PC-9 (cell line): ENCODE measurements around the gene RRM2. TPM values are rescaled to one million over a fixed set of nuclear protein-coding genes. Genes with fewer than 3 reads are reported as not detected.

Source experiments
- BruUV-seq: library from RNA; stranded (reverse); fragments of 400-500 nt; replicated peaks from 2 replicates; lab custom pipeline; 2021; lab: Mats Ljungman, UMichigan
- CTCF ChIA-PET: fragments of 300-600 bp; sonication (Branson Sonifier 250); formaldehyde crosslinking; loops from one replicate; lab custom pipeline; 2022; ENCODE audit warnings: antibody characterized with exemption; lab: Charles Lee
- POLR2A ChIA-PET: fragments of 300-600 bp; sonication (Branson Sonifier 250); formaldehyde crosslinking; loops from one replicate; lab custom pipeline; 2022; ENCODE audit warnings: antibody characterized with exemption; ENCODE audit not compliant: unreplicated experiment; lab: Charles Lee
- DNase-seq, 2 experiments: peaks; one replicate each; pipeline versions ENCODE4 v3.0.0 to v3.0.0-alpha.2; 2015 to 2022; ENCODE audit warnings: mixed read lengths in 1 of 2
- H2AFZ ChIP-seq: fragments of 200-600 bp; sonication (generic); 2 replicates; pipeline ENCODE4 v1.8.1; 2017; ENCODE audit warnings: antibody characterized with exemption
- H3F3A ChIP-seq: fragments of 200-600 bp; sonication (generic); 2 replicates; pipeline ENCODE4 v1.8.1; 2017; ENCODE audit warnings: antibody characterized with exemption, mild to moderate bottlenecking, low read depth; ENCODE audit not compliant: insufficient read depth
- H3K27ac ChIP-seq: fragments of 200-600 bp; sonication (generic); 2 replicates; pipeline ENCODE4 v1.6.1; 2016; ENCODE audit warnings: mixed run types
- H3K27me3 ChIP-seq: fragments of 200-600 bp; sonication (generic); 2 replicates; pipeline ENCODE4 v1.6.1; 2016; ENCODE audit warnings: low read depth, mixed run types; ENCODE audit not compliant: insufficient read depth
- H3K36me3 ChIP-seq: fragments of 200-600 bp; sonication (generic); 2 replicates; pipeline ENCODE4 v1.6.1; 2016; ENCODE audit warnings: low read depth, mixed run types
- H3K4me1 ChIP-seq: fragments of 200-600 bp; sonication (generic); replicated peaks from 2 replicates; pipeline ENCODE4 v1.6.1; 2016; ENCODE audit warnings: mixed run types; ENCODE audit not compliant: insufficient read depth
- H3K4me2 ChIP-seq: fragments of 200-600 bp; sonication (generic); 2 replicates; pipeline ENCODE4 v1.6.1; 2017; ENCODE audit warnings: mixed run types
- H3K4me3 ChIP-seq: fragments of 200-600 bp; sonication (generic); 2 replicates; pipeline ENCODE4 v1.6.1; 2016; ENCODE audit warnings: mixed run types
- H3K79me2 ChIP-seq: fragments of 200-600 bp; sonication (generic); 2 replicates; pipeline ENCODE4 v1.6.1; 2017; ENCODE audit warnings: low read depth, mixed run types
- H3K9me2 ChIP-seq: fragments of 200-600 bp; sonication (generic); 2 replicates; pipeline ENCODE4 v1.8.1; 2017; ENCODE audit warnings: mild to moderate bottlenecking; ENCODE audit not compliant: insufficient read depth
- H3K9me3 ChIP-seq: fragments of 200-600 bp; sonication (generic); 2 replicates; pipeline ENCODE4 v1.8.1; 2016; ENCODE audit warnings: low read depth; ENCODE audit not compliant: insufficient read depth
- H4K20me1 ChIP-seq: fragments of 200-600 bp; sonication (generic); 2 replicates; pipeline ENCODE4 v1.8.1; 2017; ENCODE audit not compliant: insufficient read depth
- EZH2 ChIP-seq: fragments of 200-600 bp; sonication (generic); IDR thresholded peaks from 2 replicates; pipeline ENCODE4 v1.8.0; 2017; ENCODE audit warnings: antibody characterized with exemption, low read depth
- intact Hi-C: fragments of 100-400 bp; cut with micrococcal nuclease; formaldehyde crosslinking; loops from one replicate; pipeline ENCODE4 v1.10.0; 2022; ENCODE audit not compliant: unreplicated experiment
- total RNA-seq: library from RNA; stranded (reverse); gene quantifications from 2 replicates; pipeline ENCODE4 v1.2.3, GENCODE V29; 2021
- TF ChIP-seq, protein P1 (sequence below): fragments of 200-600 bp; sonication (generic); conservative IDR thresholded peaks from 2 replicates; pipeline ENCODE4 v1.6.1; 2017; ENCODE audit warnings: mixed run types, antibody characterized with exemption, mild to moderate bottlenecking, moderate library complexity

The RRM2 gene
- total RNA-seq, 1 experiment from 2014 or later, result 105 TPM

DNA sequence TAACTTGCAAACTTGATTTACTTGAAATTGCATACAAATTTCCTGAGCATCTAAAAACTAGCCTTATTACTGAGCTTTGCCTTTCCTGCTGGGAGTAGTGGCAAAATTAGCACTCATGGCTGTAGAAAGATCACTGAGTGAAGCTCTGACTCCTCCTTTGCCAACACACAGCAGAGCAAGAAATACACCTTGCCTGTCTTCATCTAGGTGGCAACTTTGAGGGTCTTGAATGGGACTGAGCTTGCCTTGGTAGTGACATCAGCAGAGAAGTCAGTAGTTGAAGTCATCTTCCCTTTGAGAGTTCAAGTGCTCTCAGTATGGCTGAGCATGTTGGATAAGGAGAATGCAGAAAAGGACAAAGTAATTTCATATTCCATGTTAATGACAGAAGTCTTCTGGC, 5.9 kb downstream of the RRM2 start:
- intact Hi-C loops, result no loop called here
- Histone ChIP-seq H3K4me2 (no peak overlapping the region), H3K79me2 (peaks cover 40% of the 10 kb centered on the region), H3K4me1 (peaks cover 16% of the 10 kb centered on the region), H3F3A (peaks cover 72% of the 10 kb centered on the region), H3K36me3 (peaks cover 47% of the 10 kb centered on the region), H4K20me1 (0 out of 2 replicates have a peak, but pooled peaks cover 9% of the 10 kb centered on the region), H3K27me3 (no peaks in the 10 kb centered on the region), H3K27ac (no peak overlapping the region), H3K4me3 (no peak overlapping the region), H3K9me3 (no peaks in the 10 kb centered on the region), H3K9me2 (no peaks in the 10 kb centered on the region), H2AFZ (no peak overlapping the region)
- no peak for DNase-seq
- BruUV-seq, result no TSS peak
- TF ChIP-seq, protein P1, sequence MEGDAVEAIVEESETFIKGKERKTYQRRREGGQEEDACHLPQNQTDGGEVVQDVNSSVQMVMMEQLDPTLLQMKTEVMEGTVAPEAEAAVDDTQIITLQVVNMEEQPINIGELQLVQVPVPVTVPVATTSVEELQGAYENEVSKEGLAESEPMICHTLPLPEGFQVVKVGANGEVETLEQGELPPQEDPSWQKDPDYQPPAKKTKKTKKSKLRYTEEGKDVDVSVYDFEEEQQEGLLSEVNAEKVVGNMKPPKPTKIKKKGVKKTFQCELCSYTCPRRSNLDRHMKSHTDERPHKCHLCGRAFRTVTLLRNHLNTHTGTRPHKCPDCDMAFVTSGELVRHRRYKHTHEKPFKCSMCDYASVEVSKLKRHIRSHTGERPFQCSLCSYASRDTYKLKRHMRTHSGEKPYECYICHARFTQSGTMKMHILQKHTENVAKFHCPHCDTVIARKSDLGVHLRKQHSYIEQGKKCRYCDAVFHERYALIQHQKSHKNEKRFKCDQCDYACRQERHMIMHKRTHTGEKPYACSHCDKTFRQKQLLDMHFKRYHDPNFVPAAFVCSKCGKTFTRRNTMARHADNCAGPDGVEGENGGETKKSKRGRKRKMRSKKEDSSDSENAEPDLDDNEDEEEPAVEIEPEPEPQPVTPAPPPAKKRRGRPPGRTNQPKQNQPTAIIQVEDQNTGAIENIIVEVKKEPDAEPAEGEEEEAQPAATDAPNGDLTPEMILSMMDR, result no peak
- no peak for TF ChIP-seq EZH2
- CTCF ChIA-PET, result no interaction called here
- POLR2A ChIA-PET, result no interaction called here

DNA sequence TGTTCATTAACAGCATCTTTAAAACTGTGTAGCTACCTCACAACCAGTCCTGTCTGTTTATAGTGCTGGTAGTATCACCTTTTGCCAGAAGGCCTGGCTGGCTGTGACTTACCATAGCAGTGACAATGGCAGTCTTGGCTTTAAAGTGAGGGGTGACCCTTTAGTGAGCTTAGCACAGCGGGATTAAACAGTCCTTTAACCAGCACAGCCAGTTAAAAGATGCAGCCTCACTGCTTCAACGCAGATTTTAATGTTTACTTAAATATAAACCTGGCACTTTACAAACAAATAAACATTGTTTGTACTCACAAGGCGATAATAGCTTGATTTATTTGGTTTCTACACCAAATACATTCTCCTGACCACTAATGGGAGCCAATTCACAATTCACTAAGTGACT, 7.0 kb downstream of the RRM2 start:
- Histone ChIP-seq H3F3A (peaks cover 71% of the 10 kb centered on the region), H3K4me3 (no peak overlapping the region), H3K79me2 (peaks cover 30% of the 10 kb centered on the region), H3K4me2 (no peak overlapping the region), H3K36me3 (peaks cover 47% of the 10 kb centered on the region), H2AFZ (no peak overlapping the region), H3K9me2 (no peaks in the 10 kb centered on the region), H4K20me1 (0 out of 2 replicates have a peak, but pooled peaks cover 5% of the 10 kb centered on the region), H3K9me3 (no peaks in the 10 kb centered on the region), H3K27me3 (no peaks in the 10 kb centered on the region), H3K27ac (no peak overlapping the region), H3K4me1 (peaks cover 6% of the 10 kb centered on the region; the same call in 1 of the 2 replicates)
- no TSS peak for BruUV-seq
- CTCF ChIA-PET, result interaction anchor here (0.8 to 1.3 kb wide), 2 partner anchors 279 to 280 kb away, joined by 5 to 11 read pairs; no protein-coding TSS in a partner anchor
- TF ChIP-seq, protein P1, result no peak
- TF ChIP-seq EZH2, result no peak
- intact Hi-C loops, result no loop called here
- no peak for DNase-seq
- POLR2A ChIA-PET, result no interaction called here

DNA sequence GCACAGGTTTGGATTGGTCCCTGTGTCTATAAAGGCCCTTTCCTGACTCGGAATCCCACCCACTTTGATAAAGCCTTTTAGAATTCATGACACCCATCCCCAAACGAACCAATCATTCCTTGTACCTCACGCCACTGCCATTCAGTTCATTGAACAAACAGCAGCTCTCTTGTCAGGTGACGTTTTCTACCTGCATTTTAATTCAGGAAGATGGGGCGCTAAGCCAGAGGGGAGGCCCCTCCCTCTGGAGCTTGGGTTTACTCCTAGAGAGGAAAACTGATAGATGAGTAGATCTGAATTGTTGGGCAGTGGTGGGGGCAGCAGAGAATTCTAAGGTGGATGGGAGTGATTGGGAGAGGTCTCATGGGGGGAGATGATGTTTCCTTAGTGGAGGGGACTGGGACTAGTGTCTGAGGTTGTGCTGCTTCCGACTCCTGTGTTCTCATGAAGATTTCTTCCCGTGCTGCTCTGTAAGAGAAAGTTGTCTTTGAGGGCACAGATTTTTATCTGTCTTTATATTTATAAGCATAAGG, 9.6 kb downstream of the RRM2 start:
- Histone ChIP-seq H3K9me3 (no peaks in the 10 kb centered on the region), H3K27me3 (no peaks in the 10 kb centered on the region), H3K79me2 (peaks cover 7% of the 10 kb centered on the region), H3K4me3 (no peak overlapping the region), H3K4me1 (no peaks in the 10 kb centered on the region), H3K4me2 (no peak overlapping the region), H3K27ac (no peak overlapping the region), H4K20me1 (no peaks in the 10 kb centered on the region), H3K9me2 (no peaks in the 10 kb centered on the region), H2AFZ (no peak overlapping the region), H3K36me3 (peaks cover 32% of the 10 kb centered on the region), H3F3A (peaks cover 71% of the 10 kb centered on the region)
- TF ChIP-seq EZH2, result no peak
- TF ChIP-seq, protein P1, result no peak
- no peak for DNase-seq
- CTCF ChIA-PET, result interaction anchor here (0.6 kb wide), 1 partner anchor 320 kb away, joined by 3 read pairs; no protein-coding TSS in a partner anchor
- POLR2A ChIA-PET, result interaction anchor here (0.6 kb wide), 1 partner anchor 546 kb away, joined by 15 read pairs; no protein-coding TSS in a partner anchor
- intact Hi-C loops, result no loop called here
- BruUV-seq, result no TSS peak
